Transverse colon (tissue), 4 donors: ENCODE data around the gene PPIL1.

Source experiments
- POLR2AphosphoS5 ChIP-seq, 3 donors: sonication (generic); formaldehyde crosslinking; IDR thresholded peaks; one replicate each; pipeline ENCODE4 v1.6.1; 2016; ENCODE audit warnings: antibody characterized with exemption in 3 of 3
- TF ChIP-seq, protein P1 (sequence below), 5 experiments: fragments of 200-600 bp in 3 of 5; fragments of 450-650 bp in 2 of 5; sonication (generic) in 3 of 5; IDR thresholded peaks; 1 replicate in 2 of 5; 2 replicates in 3 of 5; pipeline ENCODE4 v1.5.1; 2016 to 2017; ENCODE audit warnings: antibody characterized with exemption in 5 of 5, inconsistent platforms in 3 of 5, mild to moderate bottlenecking in 2 of 5, moderate library complexity in 1 of 5

DNA sequence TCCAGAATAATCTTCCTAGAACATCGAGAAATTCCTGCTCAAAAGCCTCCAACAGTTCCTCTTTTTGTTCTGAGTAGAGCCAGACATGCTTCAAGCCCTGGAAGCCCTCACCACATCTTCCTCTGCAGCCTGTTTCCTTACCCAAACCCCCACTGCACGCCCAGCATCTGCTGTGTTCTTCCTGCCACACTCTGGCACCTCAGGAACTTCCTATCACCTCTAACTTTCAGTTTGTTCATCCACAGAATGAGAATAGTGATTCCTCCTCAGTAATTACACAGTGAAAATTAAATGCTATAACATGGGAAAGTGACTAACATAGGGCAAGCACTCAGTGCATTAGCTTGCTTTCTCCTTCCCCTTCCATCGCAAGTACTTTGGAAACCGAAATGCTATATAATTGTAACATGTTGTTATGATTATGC, 37.4 kb upstream of the PPIL1 start:
- no peak for TF ChIP-seq POLR2AphosphoS5 (IDR thresholded peaks at IDR 0.05)
- TF ChIP-seq, protein P1, sequence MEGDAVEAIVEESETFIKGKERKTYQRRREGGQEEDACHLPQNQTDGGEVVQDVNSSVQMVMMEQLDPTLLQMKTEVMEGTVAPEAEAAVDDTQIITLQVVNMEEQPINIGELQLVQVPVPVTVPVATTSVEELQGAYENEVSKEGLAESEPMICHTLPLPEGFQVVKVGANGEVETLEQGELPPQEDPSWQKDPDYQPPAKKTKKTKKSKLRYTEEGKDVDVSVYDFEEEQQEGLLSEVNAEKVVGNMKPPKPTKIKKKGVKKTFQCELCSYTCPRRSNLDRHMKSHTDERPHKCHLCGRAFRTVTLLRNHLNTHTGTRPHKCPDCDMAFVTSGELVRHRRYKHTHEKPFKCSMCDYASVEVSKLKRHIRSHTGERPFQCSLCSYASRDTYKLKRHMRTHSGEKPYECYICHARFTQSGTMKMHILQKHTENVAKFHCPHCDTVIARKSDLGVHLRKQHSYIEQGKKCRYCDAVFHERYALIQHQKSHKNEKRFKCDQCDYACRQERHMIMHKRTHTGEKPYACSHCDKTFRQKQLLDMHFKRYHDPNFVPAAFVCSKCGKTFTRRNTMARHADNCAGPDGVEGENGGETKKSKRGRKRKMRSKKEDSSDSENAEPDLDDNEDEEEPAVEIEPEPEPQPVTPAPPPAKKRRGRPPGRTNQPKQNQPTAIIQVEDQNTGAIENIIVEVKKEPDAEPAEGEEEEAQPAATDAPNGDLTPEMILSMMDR (IDR thresholded peaks at IDR 0.05) = no peak
